SH-SY5Y (cell line): ENCODE results near the gene ABCC1.

Source experiments
- GATA2 ChIP-seq: IDR thresholded peaks from 2 replicates; pipeline ENCODE4 v1.6.1; 2011; ENCODE audit warnings: mild to moderate bottlenecking, low read depth, low read length
- GATA3 ChIP-seq: IDR thresholded peaks from 2 replicates; pipeline ENCODE4 v1.6.1; 2011; ENCODE audit warnings: low read depth, mild to moderate bottlenecking, low read length, moderate library complexity

DNA sequence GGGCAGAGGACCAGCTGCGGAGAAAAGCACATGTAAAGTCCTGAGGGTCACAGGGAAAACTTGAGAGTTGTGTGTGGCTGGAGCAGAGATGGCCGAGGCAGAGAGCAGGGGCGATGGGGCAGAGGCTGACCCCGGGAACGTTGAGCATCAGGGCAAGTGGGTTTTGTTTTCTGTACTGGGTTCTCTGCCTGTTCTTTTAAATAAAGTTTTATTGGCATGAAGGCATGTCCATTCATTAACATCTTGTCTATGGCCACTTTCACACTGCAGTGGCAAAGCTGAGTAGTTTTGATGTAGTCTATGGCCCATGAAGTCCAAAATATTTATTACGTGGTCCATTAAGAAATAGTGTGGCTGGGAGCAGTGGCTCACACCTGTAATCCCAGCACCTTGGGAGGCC lies 64.4 kb downstream of the ABCC1 start:
- TF ChIP-seq GATA2 (no peak), GATA3 (no peak)
